WI38 (cell line): ENCODE results near the gene LHFPL6.

Experiments used
- H3K4me3 ChIP-seq: 2 replicates; pipeline ENCODE4 v1.5.1; 2011; ENCODE audit warnings: low read depth, mild to moderate bottlenecking, control low read depth, low read length
- TF ChIP-seq, protein P1 (sequence below): IDR thresholded peaks from 2 replicates; pipeline ENCODE4 v1.5.1; 2012; ENCODE audit warnings: low read depth, mild to moderate bottlenecking, control low read depth, low read length

The LHFPL6 gene

DNA sequence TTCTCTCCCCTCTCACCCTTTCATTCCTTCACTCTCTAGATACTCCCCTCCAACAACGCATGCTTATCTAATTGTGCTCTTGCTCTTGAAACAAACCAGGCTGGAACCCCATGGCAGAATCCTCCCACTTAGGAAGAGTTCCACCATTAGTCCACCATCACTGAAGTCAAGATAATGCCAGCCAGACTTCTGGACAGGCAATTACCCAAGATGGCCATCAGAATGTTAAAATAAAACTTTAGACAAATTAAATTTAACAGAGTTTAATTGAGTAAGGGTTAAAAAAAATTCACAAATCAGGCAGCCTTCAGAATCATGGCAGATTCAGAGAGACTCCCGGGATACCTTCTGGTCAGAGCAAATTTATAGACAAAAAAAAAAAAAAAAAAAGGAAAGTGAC is 221.5 kb downstream of the LHFPL6 start:
- no peak overlapping the region for H3K4me3 ChIP-seq
- TF ChIP-seq, protein P1, sequence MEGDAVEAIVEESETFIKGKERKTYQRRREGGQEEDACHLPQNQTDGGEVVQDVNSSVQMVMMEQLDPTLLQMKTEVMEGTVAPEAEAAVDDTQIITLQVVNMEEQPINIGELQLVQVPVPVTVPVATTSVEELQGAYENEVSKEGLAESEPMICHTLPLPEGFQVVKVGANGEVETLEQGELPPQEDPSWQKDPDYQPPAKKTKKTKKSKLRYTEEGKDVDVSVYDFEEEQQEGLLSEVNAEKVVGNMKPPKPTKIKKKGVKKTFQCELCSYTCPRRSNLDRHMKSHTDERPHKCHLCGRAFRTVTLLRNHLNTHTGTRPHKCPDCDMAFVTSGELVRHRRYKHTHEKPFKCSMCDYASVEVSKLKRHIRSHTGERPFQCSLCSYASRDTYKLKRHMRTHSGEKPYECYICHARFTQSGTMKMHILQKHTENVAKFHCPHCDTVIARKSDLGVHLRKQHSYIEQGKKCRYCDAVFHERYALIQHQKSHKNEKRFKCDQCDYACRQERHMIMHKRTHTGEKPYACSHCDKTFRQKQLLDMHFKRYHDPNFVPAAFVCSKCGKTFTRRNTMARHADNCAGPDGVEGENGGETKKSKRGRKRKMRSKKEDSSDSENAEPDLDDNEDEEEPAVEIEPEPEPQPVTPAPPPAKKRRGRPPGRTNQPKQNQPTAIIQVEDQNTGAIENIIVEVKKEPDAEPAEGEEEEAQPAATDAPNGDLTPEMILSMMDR: no peak

DNA sequence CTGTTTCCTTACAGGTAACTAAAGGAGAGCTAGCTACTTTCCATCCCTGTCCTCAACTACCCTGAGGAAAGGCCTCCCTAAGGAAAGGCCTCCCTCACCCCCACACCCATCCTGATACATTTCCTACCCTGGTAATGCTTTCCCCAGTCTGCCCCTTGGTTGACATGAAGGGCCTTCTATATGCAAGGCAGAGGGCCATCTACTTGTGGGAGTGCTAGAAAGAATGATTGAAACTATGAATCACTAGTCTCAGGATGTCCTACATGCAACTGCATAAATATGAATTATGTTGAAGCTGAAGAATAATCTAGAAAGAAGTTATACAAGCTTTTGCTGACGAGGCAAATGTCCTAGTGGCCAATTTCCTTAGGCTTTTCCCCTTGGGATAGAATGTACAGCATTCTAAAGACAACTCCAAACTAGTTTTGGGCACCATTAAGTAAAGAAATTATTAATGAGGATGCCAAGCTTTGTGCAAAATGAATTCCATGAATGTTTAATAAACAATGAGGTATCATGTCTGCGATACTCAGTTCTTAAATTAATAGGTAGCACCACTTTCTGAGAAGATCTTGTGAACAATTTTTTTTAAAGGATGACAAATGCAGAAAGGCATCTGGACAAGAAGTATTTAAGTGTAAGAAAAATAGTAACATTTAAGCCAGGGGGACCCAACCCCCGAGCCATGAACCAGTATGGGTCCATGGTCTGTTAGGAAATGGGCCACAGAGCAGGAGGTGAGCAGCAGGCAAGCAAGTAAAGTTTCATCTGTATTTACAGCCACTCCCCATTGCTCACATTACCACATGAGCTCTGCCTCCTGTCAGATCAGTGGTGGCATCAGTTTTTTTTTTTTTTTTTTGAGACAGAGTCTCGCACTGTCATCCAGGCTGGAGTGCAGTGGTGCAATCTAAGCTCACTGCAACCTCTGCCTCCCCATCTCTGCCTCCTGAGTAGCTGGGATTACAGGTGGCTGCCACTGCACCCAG is 223.0 kb downstream of the LHFPL6 start:
- H3K4me3 ChIP-seq: no peak overlapping the region
- TF ChIP-seq, protein P1: no peak

DNA sequence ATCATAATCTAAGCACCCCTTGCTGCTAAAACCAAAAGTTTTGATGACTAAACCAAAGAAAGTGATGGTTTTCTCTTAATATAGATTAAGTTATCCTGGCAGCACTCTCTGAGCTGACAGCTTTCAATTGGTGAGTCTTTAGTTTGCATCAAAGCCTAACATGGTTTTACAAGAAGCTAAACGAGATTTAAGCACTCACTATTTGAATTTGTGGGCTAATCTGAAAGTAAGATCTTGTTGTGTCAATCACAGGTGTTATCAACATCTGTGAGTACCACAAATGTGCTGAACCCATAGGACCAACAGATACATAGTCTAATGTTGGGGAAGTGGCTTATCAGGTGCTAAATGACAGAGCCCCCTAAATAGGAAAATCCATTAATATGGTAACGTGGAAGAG is 223.9 kb downstream of the LHFPL6 start:
- no peak overlapping the region for H3K4me3 ChIP-seq
- TF ChIP-seq, protein P1: no peak

DNA sequence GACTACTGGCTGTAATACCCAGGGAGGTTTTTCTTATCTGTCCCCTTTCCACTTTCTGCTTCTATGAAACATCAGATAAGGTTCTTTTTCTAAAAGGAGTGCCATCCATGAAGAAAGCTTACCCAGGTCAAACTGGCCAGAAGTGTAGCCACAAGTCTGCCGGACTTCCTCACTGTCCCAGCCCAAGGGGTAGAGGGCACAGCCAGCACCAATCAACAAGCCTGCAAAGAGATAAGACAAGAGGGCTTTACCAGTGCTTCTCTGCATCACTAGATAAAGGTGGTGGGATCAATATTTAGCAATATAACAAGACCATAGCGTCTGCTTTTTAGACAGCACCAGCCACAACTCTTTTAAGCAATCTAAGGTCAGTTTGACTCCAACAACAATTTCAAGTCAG is 224.7 kb downstream of the LHFPL6 start:
- TF ChIP-seq, protein P1: no peak
- H3K4me3 ChIP-seq: no peak overlapping the region

DNA sequence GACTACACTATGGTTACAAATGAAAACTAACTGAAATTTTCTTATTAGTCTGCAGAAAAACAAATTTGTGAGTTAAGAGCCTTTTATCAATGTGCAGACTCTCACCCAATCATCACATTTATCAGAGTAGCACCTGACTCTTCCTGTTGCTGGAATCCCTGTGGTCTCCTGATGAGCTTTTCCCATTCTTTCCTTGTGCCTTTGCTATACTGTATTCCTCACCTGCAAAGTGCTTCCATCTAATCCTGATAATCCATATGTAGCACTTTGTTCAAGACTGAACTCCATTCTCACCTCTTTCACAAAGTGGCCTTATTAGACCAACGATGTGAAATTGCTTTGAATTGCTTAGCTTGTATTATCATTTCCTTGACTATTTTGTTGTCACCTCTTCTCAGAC is 225.3 kb downstream of the LHFPL6 start:
- no peak overlapping the region for H3K4me3 ChIP-seq
- TF ChIP-seq, protein P1: no peak

DNA sequence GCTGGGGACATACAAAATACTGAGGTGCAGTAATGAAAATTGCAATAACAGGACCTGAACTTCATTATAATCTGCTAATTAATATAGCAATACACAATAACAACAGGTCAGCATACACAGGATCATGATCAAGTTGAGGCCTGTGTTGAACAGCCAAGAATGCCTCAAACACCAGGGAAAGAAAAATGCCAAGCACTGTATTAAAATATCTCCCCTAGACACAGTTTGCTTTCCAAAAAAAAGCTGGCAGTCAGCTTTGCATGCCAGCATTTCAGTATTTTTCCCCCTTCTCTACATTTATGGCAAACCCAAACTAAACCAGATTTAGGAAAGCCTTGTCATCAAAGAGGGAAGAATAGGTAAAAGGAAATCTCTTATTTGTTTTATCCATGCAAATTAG is 226.9 kb downstream of the LHFPL6 start:
- TF ChIP-seq, protein P1: no peak
- no peak overlapping the region for H3K4me3 ChIP-seq

DNA sequence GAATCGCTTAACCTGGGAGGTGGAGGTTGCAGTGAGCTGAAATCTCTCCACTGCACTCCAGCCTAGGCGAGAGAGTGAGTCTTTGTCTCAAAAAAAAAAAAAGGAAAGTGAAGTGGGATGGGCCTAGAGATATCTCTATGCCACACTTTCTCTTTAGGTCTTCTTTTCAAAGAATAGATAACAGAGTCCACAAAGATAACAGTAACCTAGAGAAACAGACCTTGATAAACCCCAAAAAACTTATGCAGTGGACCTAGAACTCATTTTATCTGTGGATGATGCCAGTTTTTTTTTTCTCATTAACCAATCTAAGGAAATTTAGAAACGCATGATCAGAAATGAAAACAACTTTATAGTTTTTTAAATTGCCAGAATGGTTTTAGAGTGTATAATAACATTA is 227.4 kb downstream of the LHFPL6 start:
- H3K4me3 ChIP-seq: no peak overlapping the region
- TF ChIP-seq, protein P1: no peak
